Effector CD4-positive, alpha-beta T cell (primary cell): ENCODE data around the gene TCIRG1.

ENCODE experiments used
- DNase-seq: peaks from one replicate; pipeline ENCODE4 v3.0.0-alpha.2; 2020

The TCIRG1 gene

GRCh38 chr11:68004551-68005335, 34.1 kb upstream of the TCIRG1 start:
- DNase-seq, result no peak

- DNase-seq, result no peak
Observed at GRCh38 chr11:68006606-68007166, 32.1 kb upstream of the TCIRG1 start.

- DNase-seq, result no peak
Observed at GRCh38 chr11:68007498-68008380, 31.1 kb upstream of the TCIRG1 start.

GRCh38 chr11:68008381-68009337, 30.2 kb upstream of the TCIRG1 start:
- DNase-seq, result no peak

GRCh38 chr11:68009391-68010089, 29.3 kb upstream of the TCIRG1 start:
- no peak for DNase-seq

GRCh38 chr11:68010090-68011041, 28.5 kb upstream of the TCIRG1 start, which contains the start of gene ALDH3B1:
ALDH3B1 (plus strand) TSS chr11:68010327; CDS start chr11:68015298, 4,971 bp downstream.
- DNase-seq, result no peak

- no peak for DNase-seq
Observed at GRCh38 chr11:68011051-68011943, 27.5 kb upstream of the TCIRG1 start.

- no peak for DNase-seq
Observed at GRCh38 chr11:68012044-68012842, 26.6 kb upstream of the TCIRG1 start.

GRCh38 chr11:68012843-68013610, 25.8 kb upstream of the TCIRG1 start:
- no peak for DNase-seq

GRCh38 chr11:68013611-68014156, 25.1 kb upstream of the TCIRG1 start:
- no peak for DNase-seq

GRCh38 chr11:68014157-68014946, 24.5 kb upstream of the TCIRG1 start:
- DNase-seq, result no peak

GRCh38 chr11:68014947-68015447, 23.8 kb upstream of the TCIRG1 start:
- DNase-seq, result no peak

GRCh38 chr11:68015467-68015866, 23.4 kb upstream of the TCIRG1 start:
- no peak for DNase-seq

- DNase-seq, result no peak
Observed at GRCh38 chr11:68016161-68016903, 22.5 kb upstream of the TCIRG1 start.
